NB4 (cell line): ENCODE results near the gene TPM3.
"Not testable (repeated sequence)": the region's sequence is repeated elsewhere in the genome, so short reads cannot be mapped to it uniquely, and the experiment has no call there.

ENCODE experiments used
- DNase-seq: peaks from one replicate; pipeline ENCODE4 v3.0.0; 2010; ENCODE audit warnings: low read depth
- H3K4me3 ChIP-seq: one replicate; pipeline ENCODE4 v1.5.1; 2011; ENCODE audit warnings: mild to moderate bottlenecking, low read depth, low read length, moderate library complexity
- MYC ChIP-seq: IDR thresholded peaks from 2 replicates; pipeline ENCODE4 v1.6.1; 2011; ENCODE audit warnings: low read depth, low read length
- POLR2A ChIP-seq: IDR thresholded peaks from 2 replicates; pipeline ENCODE4 v1.6.1; 2011; ENCODE audit warnings: mild to moderate bottlenecking; ENCODE audit not compliant: insufficient read length; ENCODE audit errors: extremely low read depth
- TF ChIP-seq, protein P1 (sequence below): IDR thresholded peaks from one replicate; pipeline ENCODE4 v1.5.1; 2012; ENCODE audit warnings: low read depth, low read length
- TF ChIP-seq, protein P2 (sequence below): IDR thresholded peaks from 2 replicates; pipeline ENCODE4 v1.6.1; 2011; ENCODE audit warnings: low read depth, low read length

TPM3 gene

DNA sequence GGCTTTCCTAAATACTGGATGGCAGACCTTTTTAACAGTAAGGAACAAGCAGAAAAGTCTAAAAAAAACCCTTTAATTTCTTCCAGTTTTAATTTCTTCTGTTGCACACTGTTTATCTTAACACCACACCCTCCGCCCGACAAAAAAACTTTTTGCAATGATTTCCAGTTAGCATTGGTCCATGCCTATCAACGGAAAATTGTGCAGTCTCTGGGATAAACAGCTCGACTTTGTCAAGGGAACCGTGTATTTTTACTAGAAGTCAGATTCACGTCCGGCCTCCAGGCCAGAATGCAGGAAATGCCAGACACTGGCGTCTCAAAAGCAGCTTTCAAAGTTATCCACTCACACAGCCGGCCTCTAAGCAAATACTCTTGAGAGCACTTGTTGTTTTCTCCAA is 36.6 kb downstream of the TPM3 start:
- DNase-seq, result no peak
- TF ChIP-seq, protein P1, sequence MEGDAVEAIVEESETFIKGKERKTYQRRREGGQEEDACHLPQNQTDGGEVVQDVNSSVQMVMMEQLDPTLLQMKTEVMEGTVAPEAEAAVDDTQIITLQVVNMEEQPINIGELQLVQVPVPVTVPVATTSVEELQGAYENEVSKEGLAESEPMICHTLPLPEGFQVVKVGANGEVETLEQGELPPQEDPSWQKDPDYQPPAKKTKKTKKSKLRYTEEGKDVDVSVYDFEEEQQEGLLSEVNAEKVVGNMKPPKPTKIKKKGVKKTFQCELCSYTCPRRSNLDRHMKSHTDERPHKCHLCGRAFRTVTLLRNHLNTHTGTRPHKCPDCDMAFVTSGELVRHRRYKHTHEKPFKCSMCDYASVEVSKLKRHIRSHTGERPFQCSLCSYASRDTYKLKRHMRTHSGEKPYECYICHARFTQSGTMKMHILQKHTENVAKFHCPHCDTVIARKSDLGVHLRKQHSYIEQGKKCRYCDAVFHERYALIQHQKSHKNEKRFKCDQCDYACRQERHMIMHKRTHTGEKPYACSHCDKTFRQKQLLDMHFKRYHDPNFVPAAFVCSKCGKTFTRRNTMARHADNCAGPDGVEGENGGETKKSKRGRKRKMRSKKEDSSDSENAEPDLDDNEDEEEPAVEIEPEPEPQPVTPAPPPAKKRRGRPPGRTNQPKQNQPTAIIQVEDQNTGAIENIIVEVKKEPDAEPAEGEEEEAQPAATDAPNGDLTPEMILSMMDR, result no peak
- TF ChIP-seq MYC (no peak), POLR2A (no peak)
- TF ChIP-seq, protein P2, sequence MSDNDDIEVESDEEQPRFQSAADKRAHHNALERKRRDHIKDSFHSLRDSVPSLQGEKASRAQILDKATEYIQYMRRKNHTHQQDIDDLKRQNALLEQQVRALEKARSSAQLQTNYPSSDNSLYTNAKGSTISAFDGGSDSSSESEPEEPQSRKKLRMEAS, result no peak
- H3K4me3 ChIP-seq, result no peak overlapping the region

DNA sequence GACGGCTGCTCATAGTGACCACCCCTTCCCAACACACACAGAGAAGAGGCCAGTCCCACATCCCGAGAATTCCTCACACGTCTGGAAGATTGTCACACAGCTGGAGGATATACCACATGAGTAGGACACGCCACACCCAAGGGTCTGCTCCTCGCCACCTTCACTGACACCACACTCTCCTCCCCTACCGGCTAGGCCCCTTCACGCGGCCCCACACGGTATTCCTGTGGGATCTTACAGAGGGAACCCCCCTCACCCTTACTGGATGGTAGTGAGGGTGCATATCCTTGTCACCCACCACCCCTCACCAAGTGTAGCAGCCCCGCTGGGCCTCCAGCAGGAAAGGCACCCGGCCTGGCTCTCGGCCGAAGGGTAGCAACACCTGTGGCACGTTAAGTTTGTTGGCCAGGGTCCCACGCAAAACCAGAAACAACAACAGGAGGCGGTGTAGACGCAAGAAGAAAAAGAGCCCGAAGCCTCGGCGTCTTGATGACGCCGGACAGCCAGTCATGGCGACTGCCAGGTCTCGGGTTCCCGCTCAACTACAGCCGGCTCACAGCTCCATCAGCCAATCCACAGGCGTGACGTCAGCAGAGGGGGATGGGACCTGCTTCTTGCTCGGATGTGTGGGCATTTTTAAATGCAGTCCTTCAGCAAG is 37.2 kb downstream of the TPM3 start, which contains the start of gene NUP210L:
NUP210L (minus strand) TSS at position 540 of the 658 bp plus-strand sequence.
- no peak within 1 kb of the TSS for H3K4me3 ChIP-seq
- TF ChIP-seq, protein P2, result no peak
- DNase-seq, result no peak

DNA sequence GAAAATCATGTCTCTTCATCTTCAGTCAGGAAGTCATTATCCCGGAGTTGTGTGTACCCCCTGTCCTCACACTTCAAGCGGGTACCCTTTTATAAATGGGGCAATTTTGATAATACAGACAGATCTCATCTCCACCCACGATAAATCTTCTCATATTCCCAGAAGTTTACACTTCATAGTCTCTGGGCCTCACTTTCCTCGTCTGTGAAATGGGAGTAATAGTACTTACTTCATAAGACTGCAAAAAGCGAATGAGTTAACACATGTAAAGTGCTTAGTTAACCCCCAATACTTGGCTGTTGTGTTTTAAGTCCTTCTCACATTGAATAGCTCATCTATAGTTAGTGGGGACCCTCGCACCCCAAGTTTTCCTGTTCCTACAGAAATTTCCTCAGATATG is 37.8 kb downstream of the TPM3 start:
- no peak for DNase-seq
- TF ChIP-seq MYC (no peak), POLR2A (no peak)
- TF ChIP-seq, protein P1, result no peak
- TF ChIP-seq, protein P2, result no peak

DNA sequence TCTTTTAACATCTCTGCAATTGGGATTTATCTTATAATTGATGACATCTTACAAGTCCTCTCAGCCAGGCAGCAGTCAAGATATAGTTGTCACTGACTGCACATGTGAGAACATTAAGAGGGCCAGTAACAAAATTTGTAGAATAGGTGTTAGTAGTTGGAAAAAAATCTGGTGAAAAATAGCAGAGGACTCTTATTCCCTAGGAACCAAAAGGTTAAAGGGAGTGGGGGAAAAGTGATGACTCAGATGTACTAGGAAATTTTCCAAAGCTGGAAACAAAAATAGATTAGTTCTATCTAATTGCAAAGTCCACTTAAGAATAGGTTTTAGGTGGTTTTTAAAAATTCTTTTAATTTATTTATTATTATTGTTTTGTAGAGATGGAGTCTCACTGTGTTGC is 40.6 kb downstream of the TPM3 start:
- TF ChIP-seq POLR2A, result no peak
- no peak for TF ChIP-seq MYC
- TF ChIP-seq, protein P1, result no peak
- no peak for DNase-seq

More for the DNA sequence above, 37.8 kb downstream of the TPM3 start:
- no peak overlapping the region for H3K4me3 ChIP-seq

DNA sequence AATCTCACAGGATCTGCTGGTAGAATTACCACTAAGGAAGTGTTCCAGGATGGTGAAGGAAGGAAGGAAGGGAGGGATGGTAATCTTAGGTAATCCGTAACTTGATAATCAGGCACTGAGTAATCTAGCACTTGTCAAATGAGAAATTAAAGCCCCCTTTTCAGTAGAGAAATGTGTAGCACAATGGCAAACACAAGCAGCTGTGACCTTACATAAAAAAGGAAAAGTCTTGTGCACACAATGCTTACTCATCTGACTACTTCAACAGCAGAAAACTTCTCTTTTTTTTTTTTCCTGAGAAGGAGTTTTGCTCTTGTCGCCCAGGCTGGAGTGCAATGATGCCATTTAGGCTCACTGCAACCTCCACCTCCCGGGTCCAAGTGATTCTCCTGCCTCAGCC is 43.1 kb downstream of the TPM3 start:
- peak; percentile 51 for DNase-seq
- H3K4me3 ChIP-seq, result no peak overlapping the region
- TF ChIP-seq POLR2A, result no peak
- TF ChIP-seq, protein P1, result no peak
- TF ChIP-seq MYC, result no peak

More for the DNA sequence above, 40.6 kb downstream of the TPM3 start:
- no peak overlapping the region for H3K4me3 ChIP-seq

DNA sequence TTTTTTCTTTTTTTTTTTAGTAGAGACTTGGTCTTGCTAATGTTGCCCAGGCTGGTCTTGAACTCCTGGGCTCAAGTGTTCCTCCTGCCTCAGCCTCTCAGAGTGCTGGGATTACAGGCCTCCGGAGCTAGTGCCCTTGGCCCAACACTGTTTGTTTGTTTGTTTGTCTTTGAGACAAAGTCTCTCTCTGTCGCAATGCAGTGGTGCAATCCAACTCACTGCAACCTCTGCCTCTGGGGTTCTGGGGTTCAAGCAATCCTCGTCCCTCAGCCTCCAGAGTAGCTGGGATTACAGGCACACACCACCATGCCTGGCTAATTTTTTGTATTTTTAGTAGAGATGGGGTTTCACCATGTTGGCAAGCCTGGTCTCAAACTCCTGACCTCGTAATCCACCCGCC is 44.4 kb downstream of the TPM3 start:
- not testable (repeated sequence) for DNase-seq

DNA sequence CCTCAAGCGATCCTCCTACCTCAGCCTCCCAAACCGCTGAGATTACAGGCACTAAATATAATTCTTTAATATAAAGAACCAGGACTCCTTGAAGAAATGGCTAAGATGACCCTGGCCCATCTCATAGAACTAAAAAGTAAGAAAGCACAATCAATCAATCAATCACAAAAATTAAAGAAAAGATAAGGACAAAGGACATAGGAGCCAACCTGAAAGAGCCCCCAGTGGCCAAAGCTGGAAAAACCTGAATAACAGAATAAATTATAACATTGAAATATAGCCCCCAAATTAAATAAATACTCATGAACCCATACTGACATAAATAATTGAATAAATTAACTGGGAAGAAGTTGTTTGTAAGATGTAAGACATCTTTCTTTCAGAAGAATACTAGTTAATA is 45.9 kb downstream of the TPM3 start:
- no peak overlapping the region for H3K4me3 ChIP-seq
- DNase-seq, result no peak
- TF ChIP-seq, protein P1, result peak; percentile 29
- no peak for TF ChIP-seq POLR2A

More for the DNA sequence above, 44.4 kb downstream of the TPM3 start:
- not testable (repeated sequence) for H3K4me3 ChIP-seq
